HG02938 (cell line): ENCODE results near the gene PCYT2.

Source experiments
- ATAC-seq: cut with Tn5 transposase; IDR thresholded peaks from one replicate; pipeline ENCODE4 v1.9.1; 2021; ENCODE audit warnings: mild to moderate bottlenecking, moderate library complexity; ENCODE audit not compliant: unreplicated experiment

PCYT2 gene

GRCh38 chr17:81877569-81877968 is 33.6 kb downstream of the PCYT2 start:
- no peak for ATAC-seq

GRCh38 chr17:81871387-81872230 is 39.6 kb downstream of the PCYT2 start:
- peak; percentile 18 for ATAC-seq

- ATAC-seq, result peak; percentile 44
Observed at GRCh38 chr17:81870981-81871386, 40.2 kb downstream of the PCYT2 start, which contains the start of gene ARHGDIA. Gene ARHGDIA (minus strand): TSS chr17:81871337. CDS start chr17:81869930, 1,407 bp downstream.

GRCh38 chr17:81870131-81870980 is 40.8 kb downstream of the PCYT2 start:
- peak; percentile 14 for ATAC-seq

GRCh38 chr17:81869221-81870130 is 41.7 kb downstream of the PCYT2 start:
- ATAC-seq, result no peak

- ATAC-seq, result no peak
Observed at GRCh38 chr17:81868674-81869220, 42.5 kb downstream of the PCYT2 start.

GRCh38 chr17:81867991-81868673 is 43.1 kb downstream of the PCYT2 start:
- no peak for ATAC-seq

- no peak for ATAC-seq
Observed at GRCh38 chr17:81867170-81867990, 43.8 kb downstream of the PCYT2 start.

- ATAC-seq, result no peak
Observed at GRCh38 chr17:81866440-81867169, 44.6 kb downstream of the PCYT2 start.

- no peak for ATAC-seq
Observed at GRCh38 chr17:81865733-81866439, 45.3 kb downstream of the PCYT2 start.

- ATAC-seq, result no peak
Observed at GRCh38 chr17:81865358-81865732, 45.9 kb downstream of the PCYT2 start.

- ATAC-seq, result no peak
Observed at GRCh38 chr17:81863833-81864768, 47.1 kb downstream of the PCYT2 start.

GRCh38 chr17:81863123-81863675 is 48.0 kb downstream of the PCYT2 start:
- no peak for ATAC-seq

- peak; percentile 80 for ATAC-seq
Observed at GRCh38 chr17:81860756-81861568, 50.2 kb downstream of the PCYT2 start.
